Measurements from ENCODE around the gene CDK10. TPM values are rescaled to one million over a fixed set of nuclear protein-coding genes. Genes with fewer than 3 reads are reported as not detected.
A peak's percentile ranks its signal among the peaks of the same experiment; 100 is the strongest.

CDK10 gene
- total RNA-seq, 1 experiment from 2014 or later = 35.1 TPM

DNA sequence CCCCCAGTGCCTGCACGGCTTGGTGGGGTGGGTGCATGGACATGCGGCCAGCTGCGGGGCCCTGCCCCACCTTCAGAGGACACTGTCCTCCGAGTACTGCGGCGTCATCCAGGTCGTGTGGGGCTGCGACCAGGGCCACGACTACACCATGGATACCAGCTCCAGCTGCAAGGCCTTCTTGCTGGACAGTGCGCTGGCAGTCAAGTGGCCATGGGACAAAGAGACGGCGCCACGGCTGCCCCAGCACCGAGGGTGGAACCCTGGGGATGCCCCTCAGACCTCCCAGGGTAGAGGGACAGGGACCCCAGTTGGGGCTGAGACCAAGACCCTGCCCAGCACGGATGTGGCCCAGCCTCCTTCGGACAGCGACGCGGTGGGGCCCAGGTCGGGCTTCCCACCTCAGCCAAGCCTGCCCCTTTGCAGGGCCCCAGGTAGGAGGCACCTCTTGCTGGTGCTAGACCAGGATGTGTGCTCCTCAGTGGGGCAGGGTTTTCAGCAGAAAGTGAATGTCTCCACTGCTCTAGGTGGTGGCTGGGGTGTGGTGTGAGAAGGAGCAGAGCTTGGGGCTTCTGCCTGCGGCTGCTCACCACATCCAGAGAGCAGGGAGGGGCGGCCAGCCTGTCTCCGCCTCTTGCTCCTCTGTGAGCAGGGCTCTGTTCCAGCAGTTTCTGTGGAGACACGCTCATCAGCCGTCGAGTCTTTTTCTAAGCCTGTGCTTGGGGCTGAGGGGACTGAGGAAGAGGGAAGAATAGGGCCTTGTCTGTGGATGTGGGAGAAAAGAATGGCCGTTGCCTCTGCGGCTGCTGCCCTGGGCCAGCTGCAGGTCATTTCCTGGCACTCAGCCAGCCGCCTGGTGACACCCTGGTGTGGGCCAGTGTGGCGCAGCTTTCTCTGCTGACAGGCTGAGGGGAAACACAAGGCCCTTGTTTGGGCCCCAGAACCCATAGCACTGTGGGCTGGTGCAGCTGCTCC lies 37.1 kb downstream of the CDK10 start:
- peak; percentile 93 to 94 for DNase-seq
- H3K27ac ChIP-seq = peak overlapping the region; percentile 62
- H3K36me3 ChIP-seq = peaks cover 29% of the 10 kb centered on the region
- H3K27me3 ChIP-seq = no peaks in the 10 kb centered on the region
- peaks cover 19% of the 10 kb centered on the region for H3K4me1 ChIP-seq
- H3K9me3 ChIP-seq (replicated peaks) = no peaks in the 10 kb centered on the region
- no peak overlapping the region for H3K4me3 ChIP-seq

DNA sequence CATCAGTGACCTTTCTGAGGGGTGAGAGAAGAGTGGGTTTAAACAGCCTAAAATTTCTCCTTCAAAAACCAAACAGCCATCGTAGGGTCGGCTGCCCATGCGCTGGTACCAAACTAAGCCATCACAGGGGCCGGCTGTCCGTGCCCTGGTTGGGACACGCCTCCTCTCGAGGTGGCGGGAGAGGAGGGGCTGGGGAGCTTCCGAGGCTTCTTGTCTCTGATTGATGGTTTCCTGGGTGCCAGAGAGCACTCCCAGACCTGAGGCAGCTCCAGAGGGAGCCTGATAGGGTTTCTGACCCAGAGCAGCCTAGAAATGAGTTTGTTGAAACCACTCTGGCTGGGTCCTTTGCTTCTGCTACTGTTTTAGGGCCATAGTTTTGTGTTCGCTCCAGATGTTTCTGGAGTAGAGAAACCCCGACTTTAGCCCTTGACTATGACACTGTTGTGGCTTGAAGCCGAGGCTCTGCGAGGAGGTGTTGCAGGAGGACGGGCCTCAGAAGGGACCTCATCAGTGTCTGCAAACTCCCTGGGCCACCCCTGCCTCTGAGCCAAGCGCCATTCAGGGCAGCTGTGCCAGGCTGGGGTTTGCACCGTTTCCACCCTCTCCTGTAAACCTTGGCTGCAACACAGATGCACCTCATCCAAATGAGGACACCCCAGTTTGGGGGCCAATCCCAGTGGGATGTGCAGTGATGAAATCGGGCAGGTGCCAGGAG lies 41.1 kb downstream of the CDK10 start:
- no peak overlapping the region for H3K27ac ChIP-seq
- no peak for DNase-seq
- H3K36me3 ChIP-seq = peaks cover 56% of the 10 kb centered on the region
- no peaks in the 10 kb centered on the region for H3K9me3 ChIP-seq (replicated peaks)
- peaks cover 16% of the 10 kb centered on the region for H3K4me1 ChIP-seq
- no peaks in the 10 kb centered on the region for H3K27me3 ChIP-seq
- H3K4me3 ChIP-seq = no peak overlapping the region

DNA sequence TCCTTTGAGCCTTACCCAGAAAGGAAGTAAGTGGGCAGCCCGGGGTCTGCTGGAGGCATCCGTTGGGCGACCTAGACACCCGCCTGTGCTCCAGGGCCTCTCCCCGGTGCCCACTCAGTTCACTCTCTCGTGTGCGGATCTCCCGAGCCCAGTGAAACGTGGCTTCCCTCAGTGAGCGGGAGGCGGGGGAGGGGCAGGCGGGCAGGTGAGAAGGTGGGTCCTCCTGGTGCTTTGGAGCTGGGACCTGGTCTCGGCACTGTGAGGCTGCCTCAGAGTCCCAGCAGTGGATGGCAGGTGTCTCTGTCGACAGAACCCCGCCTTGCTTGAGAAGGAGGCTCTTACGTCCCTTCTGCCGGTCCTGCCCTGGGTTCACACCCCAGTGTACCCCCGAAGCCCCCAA lies 42.8 kb downstream of the CDK10 start:
- H3K27me3 ChIP-seq = no peaks in the 10 kb centered on the region
- DNase-seq = no peak
- no peak overlapping the region for H3K4me3 ChIP-seq
- no peaks in the 10 kb centered on the region for H3K9me3 ChIP-seq (replicated peaks)
- peaks cover 61% of the 10 kb centered on the region for H3K36me3 ChIP-seq
- peaks cover 2% of the 10 kb centered on the region; the same call in 1 of the 2 replicates for H3K4me1 ChIP-seq
- no peak overlapping the region for H3K27ac ChIP-seq

DNA sequence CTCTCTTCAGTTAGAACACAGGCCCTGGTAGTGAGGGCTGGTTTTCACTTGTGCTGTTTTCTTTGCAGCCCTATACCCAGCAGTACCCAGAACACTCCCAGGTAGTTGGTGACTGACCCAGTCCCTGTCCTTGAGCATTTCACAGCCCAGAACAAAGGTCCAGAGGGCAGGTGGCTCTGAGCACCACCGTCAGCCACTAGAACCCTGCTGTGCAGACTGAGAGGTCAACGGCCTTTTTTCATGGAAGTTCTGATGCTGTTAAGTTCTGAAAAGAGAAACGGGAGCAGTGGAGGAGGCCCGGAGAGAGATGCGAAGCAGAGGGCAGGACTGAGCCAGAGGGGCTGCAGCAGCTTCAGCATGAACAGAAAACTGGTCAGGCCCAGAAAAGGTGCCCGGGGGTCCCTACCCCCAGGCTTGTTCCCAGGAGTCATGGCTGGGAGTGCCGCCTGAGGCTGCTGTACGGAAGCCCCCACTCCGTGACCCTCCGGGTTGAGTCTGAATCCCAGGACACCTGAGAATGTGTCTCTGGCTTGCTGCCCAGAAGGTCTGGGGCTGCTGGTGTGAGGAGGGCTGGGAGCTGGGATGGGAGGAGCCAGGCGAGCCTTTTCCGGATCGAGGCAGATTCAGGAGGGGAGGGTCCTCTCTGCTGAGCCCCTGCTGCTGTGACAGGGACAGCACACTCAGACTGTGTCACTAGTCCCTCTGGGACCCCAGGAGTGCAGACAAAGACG lies 43.5 kb downstream of the CDK10 start:
- no peaks in the 10 kb centered on the region for H3K9me3 ChIP-seq (replicated peaks)
- peaks cover 65% of the 10 kb centered on the region for H3K36me3 ChIP-seq
- no peak overlapping the region for H3K4me3 ChIP-seq
- DNase-seq = no peak
- H3K4me1 ChIP-seq = no peaks in the 10 kb centered on the region
- no peaks in the 10 kb centered on the region for H3K27me3 ChIP-seq
- H3K27ac ChIP-seq = no peak overlapping the region

DNA sequence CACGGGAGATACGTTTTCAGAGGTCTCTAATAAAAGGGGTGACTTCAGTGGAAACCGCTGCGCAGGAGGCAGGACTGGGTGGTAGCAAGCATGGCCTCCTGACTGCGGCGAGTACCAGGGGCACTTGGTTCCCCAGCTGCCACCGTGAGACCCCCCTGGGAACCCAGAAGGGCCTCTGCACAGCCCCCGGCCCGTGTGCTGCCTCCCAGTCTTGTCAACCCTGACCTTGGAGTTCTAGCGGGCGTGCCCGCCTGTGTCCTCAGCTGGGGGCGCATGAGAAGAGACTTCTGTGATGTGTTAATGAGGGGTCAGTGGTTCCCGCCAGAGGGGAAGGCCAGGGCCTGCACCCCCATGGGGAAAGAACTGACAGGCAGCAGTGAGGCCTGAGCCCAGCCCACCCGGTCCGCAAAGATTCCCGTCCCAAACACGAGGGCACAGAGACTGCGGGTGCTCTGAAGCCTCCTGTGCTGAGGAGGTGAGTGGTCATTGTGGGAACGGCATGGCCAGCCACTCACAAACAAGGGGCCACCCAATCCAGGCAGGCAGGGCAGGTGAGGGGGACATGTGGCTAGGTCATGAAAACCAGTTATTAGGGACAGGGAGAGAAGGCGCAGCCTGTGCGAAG lies 44.2 kb downstream of the CDK10 start:
- Histone ChIP-seq H3K27ac (no peak overlapping the region), H3K4me1 (no peaks in the 10 kb centered on the region), H3K9me3 (replicated peaks) (no peaks in the 10 kb centered on the region), H3K27me3 (no peaks in the 10 kb centered on the region), H3K36me3 (peaks cover 72% of the 10 kb centered on the region), H3K4me3 (no peak overlapping the region)
- no peak for DNase-seq

DNA sequence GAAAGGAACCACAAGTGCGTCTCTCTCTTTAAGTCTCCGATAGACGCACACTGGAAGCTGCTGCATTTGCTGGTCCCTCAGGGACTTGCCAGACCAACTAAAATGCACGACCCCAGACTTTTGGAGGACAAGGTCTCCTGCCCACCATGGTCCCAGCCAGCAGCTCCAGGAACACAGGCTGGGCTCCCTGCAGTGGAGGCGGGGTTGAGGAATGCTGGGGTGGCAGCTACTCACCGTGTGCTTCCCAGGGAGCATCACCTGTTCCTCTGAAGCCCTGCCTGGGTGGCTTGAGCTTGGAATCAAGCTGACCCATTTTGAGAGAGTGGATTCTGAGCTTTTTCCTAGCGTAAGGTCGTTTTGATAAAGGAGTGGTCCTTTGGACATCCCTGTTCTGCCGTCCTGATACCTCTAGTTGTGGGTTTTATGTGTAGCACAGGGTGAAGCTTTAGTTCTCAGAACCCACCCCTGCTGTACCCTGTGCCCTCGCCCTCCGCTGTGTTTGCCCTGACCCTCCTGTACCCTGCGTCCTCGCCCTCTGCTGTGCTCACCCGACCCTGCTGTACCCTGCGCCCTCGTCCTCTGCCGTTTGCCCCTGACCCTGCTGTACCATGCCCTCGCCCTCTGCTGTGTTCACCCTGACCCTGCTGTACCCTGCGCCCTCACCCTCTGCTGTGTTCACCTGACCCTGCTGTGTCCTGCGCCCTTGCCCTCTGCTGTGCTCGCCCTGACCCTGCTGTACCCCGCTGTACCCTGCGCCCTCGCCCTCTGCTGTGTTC lies 45.8 kb downstream of the CDK10 start:
- Histone ChIP-seq H3K27me3 (no peaks in the 10 kb centered on the region), H3K9me3 (replicated peaks) (no peaks in the 10 kb centered on the region), H3K27ac (no peak overlapping the region), H3K4me3 (no peak overlapping the region), H3K4me1 (no peaks in the 10 kb centered on the region), H3K36me3 (peaks cover 75% of the 10 kb centered on the region)
- no peak for DNase-seq

DNA sequence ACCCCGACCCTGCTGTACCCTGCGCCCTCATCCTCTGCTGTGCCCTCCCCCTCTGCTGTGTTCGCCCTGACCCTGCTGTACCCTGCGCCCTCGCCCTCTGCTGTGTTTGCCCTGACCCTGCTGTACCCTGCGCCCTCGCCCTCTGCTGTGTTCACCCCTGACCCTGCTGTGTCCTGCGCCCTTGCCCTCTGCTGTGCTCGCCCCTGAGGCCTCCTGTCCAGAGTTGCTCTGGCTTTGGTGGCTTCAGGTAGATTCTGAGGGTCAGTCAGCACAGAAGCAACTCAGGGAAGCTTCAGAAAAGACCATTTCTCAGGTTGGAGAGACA lies 46.4 kb downstream of the CDK10 start:
- DNase-seq = no peak
- H3K36me3 ChIP-seq = peaks cover 74% of the 10 kb centered on the region
- no peaks in the 10 kb centered on the region for H3K27me3 ChIP-seq
- no peaks in the 10 kb centered on the region for H3K9me3 ChIP-seq (replicated peaks)
- no peak overlapping the region for H3K4me3 ChIP-seq
- no peaks in the 10 kb centered on the region for H3K4me1 ChIP-seq
- H3K27ac ChIP-seq = no peak overlapping the region

DNA sequence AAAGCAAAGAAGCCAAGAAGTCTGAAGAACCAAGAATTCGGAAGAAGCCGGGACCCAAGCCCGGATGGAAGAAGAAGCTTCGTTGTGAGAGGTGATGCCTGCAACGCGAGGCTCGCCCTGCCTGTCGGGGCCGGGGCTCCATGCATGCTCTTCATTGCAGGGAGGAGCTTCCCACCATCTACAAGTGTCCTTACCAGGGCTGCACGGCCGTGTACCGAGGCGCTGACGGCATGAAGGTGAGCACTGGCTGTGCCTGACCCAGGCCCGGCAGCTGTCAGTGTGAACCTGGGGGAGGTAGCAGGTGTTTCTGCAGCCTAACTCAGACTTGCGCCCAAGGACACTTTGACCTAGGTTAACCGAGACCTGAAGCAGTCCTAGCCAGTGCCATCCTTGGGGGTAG lies 46.8 kb downstream of the CDK10 start:
- Histone ChIP-seq H3K4me1 (no peaks in the 10 kb centered on the region), H3K36me3 (peaks cover 77% of the 10 kb centered on the region), H3K9me3 (replicated peaks) (no peaks in the 10 kb centered on the region), H3K4me3 (no peak overlapping the region), H3K27me3 (no peaks in the 10 kb centered on the region), H3K27ac (no peak overlapping the region)
- DNase-seq = no peak

DNA sequence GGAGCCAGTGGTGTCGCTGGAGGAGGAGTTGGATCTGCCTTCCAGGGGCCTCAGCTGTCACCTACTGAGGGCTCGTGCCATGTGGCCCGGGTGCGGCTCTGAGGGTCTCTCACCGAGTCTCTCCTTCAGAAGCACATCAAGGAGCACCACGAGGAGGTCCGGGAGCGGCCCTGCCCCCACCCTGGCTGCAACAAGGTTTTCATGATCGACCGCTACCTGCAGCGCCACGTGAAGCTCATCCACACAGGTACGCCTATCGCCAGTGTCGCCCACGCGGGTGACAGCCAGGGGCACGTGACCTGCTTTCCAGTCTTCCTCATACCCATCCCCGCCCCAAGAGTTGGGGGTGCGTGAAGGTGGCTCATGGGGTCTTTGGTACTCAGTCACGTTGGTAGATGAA lies 47.3 kb downstream of the CDK10 start:
- Histone ChIP-seq H3K4me1 (no peaks in the 10 kb centered on the region), H3K4me3 (no peak overlapping the region), H3K27ac (no peak overlapping the region), H3K27me3 (no peaks in the 10 kb centered on the region), H3K9me3 (replicated peaks) (no peaks in the 10 kb centered on the region), H3K36me3 (peaks cover 79% of the 10 kb centered on the region)
- DNase-seq = no peak

DNA sequence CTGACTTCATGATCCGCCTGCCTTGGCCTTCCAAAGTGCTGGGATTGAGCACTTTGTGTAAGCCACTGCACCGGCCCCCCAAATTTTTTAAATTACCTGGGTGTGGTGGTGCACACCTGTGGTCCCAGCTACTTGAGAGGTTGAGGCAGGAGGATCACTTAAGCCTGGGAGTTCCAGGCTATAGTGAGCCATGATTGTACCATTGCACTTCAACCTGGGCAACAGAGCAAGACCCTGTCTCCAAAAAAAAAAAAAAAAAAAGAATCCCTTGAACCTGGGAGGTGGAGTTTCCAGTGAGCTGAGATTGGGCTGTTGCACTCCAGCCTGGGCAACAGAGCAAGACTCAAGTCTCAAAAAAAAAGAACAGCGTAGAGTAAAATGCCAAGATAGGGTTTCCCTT lies 50.1 kb downstream of the CDK10 start:
- Histone ChIP-seq H3K4me3 (no peak overlapping the region), H3K27ac (no peak overlapping the region), H3K4me1 (no peaks in the 10 kb centered on the region), H3K9me3 (replicated peaks) (no peaks in the 10 kb centered on the region), H3K27me3 (no peaks in the 10 kb centered on the region), H3K36me3 (peaks cover 85% of the 10 kb centered on the region)
- no peak for DNase-seq

DNA sequence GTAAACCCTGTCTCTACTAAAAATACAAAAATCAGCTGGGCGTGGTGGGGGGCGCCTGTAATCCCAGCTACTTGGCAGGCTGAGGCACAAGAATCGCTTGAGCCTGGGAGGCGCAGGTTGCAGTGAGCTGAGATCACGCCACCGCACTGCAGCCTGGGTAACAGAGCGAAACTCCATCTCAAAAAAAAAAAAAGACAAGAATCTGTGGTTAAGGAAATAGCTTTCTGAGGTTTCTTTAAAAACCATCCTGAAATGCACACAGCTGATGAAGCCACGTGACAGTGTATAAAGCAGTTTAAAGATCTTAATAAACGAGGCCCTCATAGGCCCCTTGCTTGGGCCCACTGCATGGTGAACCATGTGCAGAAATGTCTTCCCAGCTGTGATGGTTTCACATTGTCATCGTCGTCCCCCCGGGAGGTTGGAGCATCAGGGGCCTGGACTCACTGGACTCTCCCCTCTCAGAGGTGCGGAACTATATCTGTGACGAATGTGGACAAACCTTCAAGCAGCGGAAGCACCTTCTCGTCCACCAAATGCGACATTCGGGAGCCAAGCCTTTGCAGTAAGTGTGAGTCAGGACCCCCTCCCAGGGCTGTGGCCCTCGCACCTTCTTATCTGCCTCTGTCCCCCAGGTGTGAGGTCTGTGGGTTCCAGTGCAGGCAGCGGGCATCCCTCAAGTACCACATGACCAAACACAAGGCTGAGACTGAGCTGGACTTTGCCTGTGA lies 51.0 kb downstream of the CDK10 start:
- no peaks in the 10 kb centered on the region for H3K4me1 ChIP-seq
- H3K36me3 ChIP-seq = peaks cover 82% of the 10 kb centered on the region

DNA sequence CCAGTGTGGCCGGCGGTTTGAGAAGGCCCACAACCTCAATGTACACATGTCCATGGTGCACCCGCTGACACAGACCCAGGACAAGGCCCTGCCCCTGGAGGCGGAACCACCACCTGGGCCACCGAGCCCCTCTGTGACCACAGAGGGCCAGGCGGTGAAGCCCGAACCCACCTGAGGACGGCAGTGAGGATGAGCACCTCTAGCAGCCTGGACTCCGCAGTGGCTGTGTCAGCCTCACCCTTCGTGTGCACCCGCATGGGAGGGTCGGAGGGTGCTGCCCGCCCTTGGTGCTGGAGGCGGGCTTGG lies 51.5 kb downstream of the CDK10 start:
- Histone ChIP-seq H3K4me3 (no peak overlapping the region), H3K36me3 (peaks cover 82% of the 10 kb centered on the region), H3K9me3 (replicated peaks) (no peaks in the 10 kb centered on the region), H3K27me3 (no peaks in the 10 kb centered on the region), H3K27ac (no peak overlapping the region), H3K4me1 (no peaks in the 10 kb centered on the region)
- no peak for DNase-seq

More for the DNA sequence above, 51.0 kb downstream of the CDK10 start:
- no peak overlapping the region for H3K27ac ChIP-seq
- H3K4me3 ChIP-seq = no peak overlapping the region
- no peaks in the 10 kb centered on the region for H3K9me3 ChIP-seq (replicated peaks)
- no peaks in the 10 kb centered on the region for H3K27me3 ChIP-seq
- no peak for DNase-seq

DNA sequence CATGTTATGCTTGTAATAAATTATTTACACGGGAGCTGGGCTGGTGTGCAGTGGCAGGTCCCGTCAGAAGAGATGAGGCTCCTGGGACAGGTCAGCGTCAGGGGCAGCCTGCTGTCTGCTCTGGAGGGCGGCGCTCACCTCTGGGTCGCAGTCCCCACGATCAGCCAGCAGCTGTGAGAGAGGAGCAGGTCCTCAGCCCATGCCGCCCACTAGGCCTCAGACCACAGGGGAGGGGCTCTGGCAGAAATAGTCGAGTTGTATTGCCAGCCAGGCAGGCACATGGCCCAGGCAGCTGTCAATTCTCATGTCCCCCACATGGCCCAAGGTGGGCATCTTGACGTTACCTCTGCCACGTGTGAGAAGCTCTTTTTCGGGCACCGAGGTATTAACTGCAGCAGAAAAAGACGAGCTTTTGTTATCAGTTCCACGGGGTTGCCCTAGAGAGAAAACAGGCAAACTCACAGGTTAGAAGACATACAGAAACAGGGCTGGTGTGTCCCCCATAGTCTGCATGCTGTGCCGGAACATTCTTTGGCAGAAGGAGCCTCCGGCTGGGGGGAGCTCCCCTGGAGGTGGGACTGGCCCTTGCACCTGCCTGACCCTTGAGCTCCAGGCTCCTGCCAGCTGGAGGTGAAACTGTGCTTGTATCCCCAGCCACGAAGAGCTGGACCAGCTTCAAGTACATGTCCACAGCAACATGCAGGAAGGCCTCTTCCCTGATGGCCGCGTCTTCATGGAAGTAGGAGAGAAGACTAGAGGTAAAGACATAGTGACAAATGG lies 52.2 kb downstream of the CDK10 start:
- Histone ChIP-seq H3K27me3 (no peaks in the 10 kb centered on the region), H3K9me3 (replicated peaks) (no peaks in the 10 kb centered on the region), H3K4me1 (no peaks in the 10 kb centered on the region), H3K27ac (no peak overlapping the region), H3K36me3 (peaks cover 75% of the 10 kb centered on the region), H3K4me3 (no peak overlapping the region)
- DNase-seq = no peak

All from SJCRH30 (cell line).